Measurements from ENCODE around the gene TCL1B.

Gene TCL1B

GRCh38 chr14:95666450-95666849, 19.8 kb upstream of the TCL1B start:
- no peak for DNase-seq (ENCODE audit: low read depth in 2 of 2)

GRCh38 chr14:95667249-95667693, 19.0 kb upstream of the TCL1B start:
- no peak for DNase-seq (ENCODE audit: low read depth in 2 of 2)

- no peak for DNase-seq (ENCODE audit: low read depth in 2 of 2)
These were observed 17.9 kb upstream of the TCL1B start for GRCh38 chr14:95668235-95668772.

GRCh38 chr14:95674613-95675012, 11.6 kb upstream of the TCL1B start:
- DNase-seq (ENCODE audit: low read depth in 2 of 2), result no peak

- no peak for DNase-seq (ENCODE audit: low read depth in 2 of 2)
These were observed 10.7 kb upstream of the TCL1B start for GRCh38 chr14:95675486-95675885.

- DNase-seq (ENCODE audit: low read depth in 2 of 2), result no peak
These were observed 8.9 kb upstream of the TCL1B start for GRCh38 chr14:95677179-95677835.

GRCh38 chr14:95679148-95679815, 6.9 kb upstream of the TCL1B start:
- no peak for DNase-seq (ENCODE audit: low read depth in 2 of 2)

GRCh38 chr14:95679998-95680735, 6.1 kb upstream of the TCL1B start:
- DNase-seq (ENCODE audit: low read depth in 2 of 2), result no peak

GRCh38 chr14:95681153-95681552, 5.1 kb upstream of the TCL1B start:
- no peak for DNase-seq (ENCODE audit: low read depth in 2 of 2)

GRCh38 chr14:95683793-95684192, 2.4 kb upstream of the TCL1B start:
- peak in 1 of 2 experiments; percentile 21 for DNase-seq (ENCODE audit: low read depth in 2 of 2)

GRCh38 chr14:95686935-95687334, 709 bp downstream of the TCL1B start:
- no peak for DNase-seq (ENCODE audit: low read depth in 2 of 2)

- no peak for DNase-seq (ENCODE audit: low read depth in 2 of 2)
These were observed 3.2 kb downstream of the TCL1B start for GRCh38 chr14:95689441-95689840.

GRCh38 chr14:95690815-95691214, 4.6 kb downstream of the TCL1B start:
- DNase-seq (ENCODE audit: low read depth in 2 of 2), result no peak

- no peak for DNase-seq (ENCODE audit: low read depth in 2 of 2)
These were observed 5.4 kb downstream of the TCL1B start for GRCh38 chr14:95691591-95691990.

- no peak for DNase-seq (ENCODE audit: low read depth in 2 of 2)
These were observed 5.9 kb downstream of the TCL1B start for GRCh38 chr14:95692109-95692508.

GRCh38 chr14:95695051-95695450, 8.8 kb downstream of the TCL1B start:
- DNase-seq (ENCODE audit: low read depth in 2 of 2), result no peak

GRCh38 chr14:95695913-95696312, 9.7 kb downstream of the TCL1B start:
- no peak for DNase-seq (ENCODE audit: low read depth in 2 of 2)

GRCh38 chr14:95696741-95697140, 10.5 kb downstream of the TCL1B start:
- no peak for DNase-seq (ENCODE audit: low read depth in 2 of 2)

GRCh38 chr14:95697764-95698163, 11.5 kb downstream of the TCL1B start:
- no peak for DNase-seq (ENCODE audit: low read depth in 2 of 2)

GRCh38 chr14:95698287-95698686, 12.1 kb downstream of the TCL1B start:
- DNase-seq (ENCODE audit: low read depth in 2 of 2), result no peak

GRCh38 chr14:95699412-95699811, 13.2 kb downstream of the TCL1B start:
- no peak for DNase-seq (ENCODE audit: low read depth in 2 of 2)

- no peak for DNase-seq (ENCODE audit: low read depth in 2 of 2)
These were observed 14.2 kb downstream of the TCL1B start for GRCh38 chr14:95700221-95700976.

All from stimulated activated CD4-positive, alpha-beta T cell treated with anti-CD3 and anti-CD28 coated beads, Interleukin-12 subunit alpha, Interleukin-12 subunit beta, amount 100 ng/mL, for 24 hours (primary cell).